GM19239 (cell line): Measurements from ENCODE around the gene FSD1L.

Experiments
- DNase-seq: peaks from one replicate; pipeline ENCODE4 v3.0.0; 2011; ENCODE audit warnings: low spot score; ENCODE audit not compliant: insufficient read length
- FAIRE-seq: peaks from 2 replicates; lab custom pipeline; 2011; peaks lifted over from hg19 to GRCh38; lab: Jason Lieb, UNC

Gene FSD1L

GRCh38 chr9:105432247-105432842 lies 15.5 kb upstream of the FSD1L start:
- no peak for FAIRE-seq
- no peak for DNase-seq

GRCh38 chr9:105435453-105435852 lies 12.4 kb upstream of the FSD1L start:
- DNase-seq (no peak), FAIRE-seq (no peak)

GRCh38 chr9:105436783-105437182 lies 11.1 kb upstream of the FSD1L start:
- DNase-seq (no peak), FAIRE-seq (no peak)

GRCh38 chr9:105437704-105438103 lies 10.1 kb upstream of the FSD1L start:
- DNase-seq (no peak), FAIRE-seq (no peak)

GRCh38 chr9:105438141-105438806 lies 9.6 kb upstream of the FSD1L start:
- DNase-seq (no peak), FAIRE-seq (no peak)

- FAIRE-seq, result no peak
- DNase-seq, result no peak
Measured at GRCh38 chr9:105439428-105439827, 8.4 kb upstream of the FSD1L start.

GRCh38 chr9:105441616-105442160 lies 6.1 kb upstream of the FSD1L start:
- FAIRE-seq, result no peak

GRCh38 chr9:105443121-105443520 lies 4.7 kb upstream of the FSD1L start:
- FAIRE-seq (no peak), DNase-seq (no peak)

More at GRCh38 chr9:105441616-105442160, 6.1 kb upstream of the FSD1L start:
- no peak for DNase-seq

- DNase-seq, result no peak
- FAIRE-seq, result no peak
Measured at GRCh38 chr9:105444130-105444529, 3.7 kb upstream of the FSD1L start.

GRCh38 chr9:105445203-105445881 lies 2.5 kb upstream of the FSD1L start:
- FAIRE-seq, result no peak

GRCh38 chr9:105447386-105447813 lies 434 bp upstream of the FSD1L start:
- DNase-seq, result no peak
- no peak for FAIRE-seq

More at GRCh38 chr9:105445203-105445881, 2.5 kb upstream of the FSD1L start:
- DNase-seq, result no peak

- DNase-seq (no peak), FAIRE-seq (no peak)
Measured at GRCh38 chr9:105449081-105449480, 1.2 kb downstream of the FSD1L start.

- DNase-seq (no peak), FAIRE-seq (no peak)
Measured at GRCh38 chr9:105452185-105452584, 4.4 kb downstream of the FSD1L start.

- DNase-seq (no peak), FAIRE-seq (no peak)
Measured at GRCh38 chr9:105455836-105456475, 8.1 kb downstream of the FSD1L start.

GRCh38 chr9:105457560-105458294 lies 9.9 kb downstream of the FSD1L start:
- no peak for DNase-seq
- no peak for FAIRE-seq

- FAIRE-seq (no peak), DNase-seq (no peak)
Measured at GRCh38 chr9:105458404-105458803, 10.6 kb downstream of the FSD1L start.

- FAIRE-seq, result no peak
- no peak for DNase-seq
Measured at GRCh38 chr9:105459336-105459735, 11.5 kb downstream of the FSD1L start.

- DNase-seq, result no peak
- no peak for FAIRE-seq
Measured at GRCh38 chr9:105466898-105467455, 19.1 kb downstream of the FSD1L start.

- FAIRE-seq (no peak), DNase-seq (no peak)
Measured at GRCh38 chr9:105468875-105469274, 21.0 kb downstream of the FSD1L start.

GRCh38 chr9:105473221-105473620 lies 25.4 kb downstream of the FSD1L start:
- no peak for FAIRE-seq

More at GRCh38 chr9:105473221-105473620, 25.4 kb downstream of the FSD1L start:
- no peak for DNase-seq
